OCI-LY1 (cell line): Measurements from ENCODE around the gene SCAF8.

ENCODE experiments used
- CTCF ChIP-seq: fragments of 200-600 bp; sonication (generic), shearing (Covaris generic); IDR thresholded peaks from 2 replicates; pipeline ENCODE4 v1.5.1; 2017; ENCODE audit warnings: mild to moderate bottlenecking, antibody characterized with exemption, low read length, moderate library complexity, mixed read lengths
- EZH2 ChIP-seq: fragments of 200-600 bp; sonication (generic), shearing (Covaris generic); IDR thresholded peaks from 2 replicates; pipeline ENCODE4 v1.8.0; 2017; ENCODE audit warnings: borderline replicate concordance, mixed run types, mild to moderate bottlenecking, antibody characterized with exemption, low read length, moderate library complexity, mixed read lengths

GRCh38 chr6:154848580-154848979 lies 115.4 kb downstream of the SCAF8 start:
- TF ChIP-seq CTCF (no peak), EZH2 (no peak)
